SIG-M5 treated with dmso at 0.1 percent for 504 hours (cell line): Measurements from ENCODE around the gene TLR9.

Experiments used
- DNase-seq: peaks from one replicate; lab custom pipeline; 2025; ENCODE audit not compliant: unreplicated experiment; lab: John Stamatoyannopoulos, UW

Gene TLR9

DNA sequence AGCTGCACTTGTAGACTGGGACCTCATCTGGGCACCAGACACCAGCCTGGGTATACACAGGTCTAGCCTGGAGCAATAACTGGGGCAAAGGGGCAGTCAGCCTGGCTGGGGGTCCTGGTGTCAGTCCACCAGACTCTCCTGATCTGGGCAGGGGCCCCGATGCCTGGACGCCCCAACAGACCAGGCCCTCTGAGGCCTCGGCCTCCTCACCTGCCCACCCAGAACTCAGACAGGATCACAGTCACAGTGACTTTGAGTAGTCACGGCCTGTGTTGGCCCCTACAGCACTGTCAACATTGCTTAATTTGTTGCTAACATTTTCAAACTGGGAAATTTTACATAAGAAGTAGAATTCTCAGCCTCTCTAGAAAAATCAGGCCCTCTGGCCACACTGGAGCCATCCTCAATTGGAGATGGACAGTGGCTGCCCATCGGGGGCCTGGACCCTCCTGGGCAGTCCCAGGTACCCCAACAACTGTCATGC, 7.7 kb upstream of the TLR9 start:
- DNase-seq: no peak

DNA sequence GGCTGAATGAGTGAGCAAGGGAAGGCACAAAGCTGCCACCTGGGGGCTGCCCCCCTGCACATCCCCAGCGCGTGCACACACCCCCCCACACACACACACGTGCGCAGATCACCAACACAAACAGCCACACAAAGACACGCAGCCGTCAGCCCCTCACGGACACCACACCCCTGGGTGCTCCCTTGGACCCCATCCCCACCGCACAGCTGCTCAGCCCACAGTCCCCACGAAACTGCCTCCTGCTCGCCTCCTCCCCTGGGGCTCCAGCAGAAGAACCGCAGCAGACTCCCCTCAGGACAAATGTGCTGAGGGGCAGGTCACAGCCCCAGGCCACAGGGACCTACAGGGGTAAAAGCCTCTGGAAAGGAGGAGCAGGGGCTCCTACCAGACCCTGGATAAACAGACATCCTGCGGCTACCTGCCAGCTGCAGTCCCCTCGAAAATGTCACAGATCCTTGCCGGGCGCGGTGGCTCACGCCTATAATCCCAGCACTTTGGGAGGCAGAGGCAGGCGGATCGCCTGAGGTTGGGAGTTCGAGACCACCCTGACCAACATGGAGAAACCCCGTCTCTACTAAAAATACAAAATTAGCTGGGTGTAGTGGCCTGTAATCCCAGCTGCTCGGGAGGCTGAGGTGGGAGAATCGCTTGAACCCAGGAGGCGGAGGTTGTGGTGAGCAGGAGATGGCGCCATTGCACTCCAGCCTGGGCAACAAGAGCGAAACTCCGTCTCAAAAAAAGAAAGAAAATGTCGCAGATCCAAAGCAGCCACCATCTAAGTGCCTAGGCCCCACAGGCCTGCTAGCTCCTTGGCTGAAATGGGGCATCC, 7.0 kb upstream of the TLR9 start:
- no peak for DNase-seq

DNA sequence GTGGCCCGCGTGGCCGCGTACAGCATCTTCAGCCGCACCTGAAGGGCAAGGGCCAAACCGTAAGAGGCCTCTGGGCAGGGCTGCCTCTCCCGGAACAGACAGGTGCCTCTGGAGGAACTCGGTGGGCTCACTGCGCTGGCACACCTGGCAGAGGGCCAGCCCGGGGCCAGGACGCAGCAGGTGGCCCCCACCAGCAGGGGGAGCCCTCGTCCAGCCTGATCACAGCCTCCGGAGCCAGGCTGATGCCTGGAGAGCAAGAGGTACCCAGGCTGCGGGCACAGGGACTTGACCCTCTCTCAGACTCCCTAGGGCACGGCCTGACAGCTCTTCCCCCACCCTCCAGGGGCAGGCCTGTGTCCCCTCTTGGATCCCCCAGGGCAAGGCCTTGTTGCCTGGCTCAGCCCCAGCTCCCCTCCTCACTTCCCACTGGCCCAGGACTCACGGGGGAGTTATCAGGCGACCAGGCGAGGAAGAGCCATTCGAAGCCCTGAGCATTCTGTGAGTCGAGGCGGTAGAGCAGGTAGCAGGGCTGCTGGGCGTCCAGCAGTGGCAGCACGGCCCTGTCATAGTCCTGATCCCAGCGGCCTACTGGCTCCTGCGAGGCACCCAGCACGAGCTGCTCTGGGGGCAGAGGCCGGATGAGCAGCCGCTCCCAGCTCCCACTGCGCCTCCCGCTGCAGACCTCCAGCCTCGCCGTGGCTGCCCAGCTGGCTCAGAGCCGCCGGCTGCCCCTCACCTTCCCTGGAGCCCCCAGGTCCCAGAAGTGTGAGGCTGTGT, 6.2 kb upstream of the TLR9 start:
- DNase-seq: no peak

DNA sequence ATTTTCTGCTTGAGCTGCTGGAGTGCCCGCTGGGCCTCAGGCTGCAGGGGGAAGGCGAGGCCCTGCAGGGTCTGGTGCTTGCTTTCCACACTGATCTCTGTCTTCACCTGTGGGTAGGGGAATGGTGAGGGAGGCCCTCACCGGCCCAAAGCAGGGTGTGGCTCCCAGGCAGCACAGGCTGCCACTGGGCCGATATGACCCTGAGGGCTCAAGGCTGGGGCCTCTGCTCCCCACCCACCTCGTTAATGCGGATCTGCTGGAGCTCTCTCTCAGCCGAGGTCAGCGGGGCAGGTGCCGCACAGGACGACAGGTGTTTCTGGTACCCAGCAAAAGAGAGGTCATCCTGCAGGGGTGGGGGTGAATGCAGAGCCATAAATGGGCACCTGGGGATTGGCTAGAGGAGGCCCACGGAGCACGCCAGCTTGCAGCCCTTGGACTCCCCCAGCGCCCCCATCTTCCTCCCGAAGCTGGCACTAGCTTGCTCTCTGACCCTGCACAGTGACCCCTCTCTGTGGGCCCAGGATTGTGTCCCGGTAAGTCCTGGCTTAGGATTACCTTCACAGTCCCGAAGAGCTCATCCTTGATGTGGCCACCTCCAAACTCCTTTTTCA, 5.5 kb upstream of the TLR9 start:
- DNase-seq: no peak

DNA sequence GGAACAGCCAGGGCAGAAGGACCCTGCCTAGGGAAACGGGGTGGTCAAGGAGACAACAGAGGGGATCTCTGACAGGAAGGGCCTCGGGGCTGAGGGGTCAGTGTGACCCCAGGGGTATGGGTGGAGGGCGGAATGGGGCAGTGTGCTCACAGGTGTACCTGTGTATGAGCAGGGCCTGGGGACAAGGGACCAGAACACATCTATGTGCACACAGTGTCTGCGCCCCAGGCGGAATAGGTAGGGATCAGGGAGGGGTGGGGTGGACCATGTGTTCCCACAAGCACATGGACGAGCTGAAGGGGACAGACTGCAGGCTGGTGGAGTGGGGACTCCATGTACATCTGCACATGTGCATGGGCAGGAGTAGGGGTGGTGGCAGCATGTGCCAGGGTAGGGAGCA, 5.0 kb upstream of the TLR9 start:
- no peak for DNase-seq

DNA sequence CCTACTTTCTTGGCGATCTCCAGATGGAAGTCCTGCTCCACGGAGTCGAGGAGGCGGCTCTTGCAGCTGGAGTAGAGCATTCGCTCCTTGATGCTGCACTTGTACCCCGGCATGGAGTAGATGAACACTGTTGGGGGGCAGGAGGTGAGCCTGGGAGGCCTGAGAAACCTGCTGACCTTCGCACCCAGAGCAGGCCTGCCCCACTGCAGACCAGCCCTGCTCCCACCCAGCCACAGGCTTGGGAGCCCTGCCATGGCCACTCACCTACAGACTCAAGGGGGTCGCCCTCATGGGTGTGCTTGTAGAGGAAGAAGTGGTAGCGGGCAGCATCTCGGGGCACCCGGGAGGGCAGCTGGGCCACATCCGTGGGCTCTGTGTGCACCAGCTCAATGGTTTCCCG, 4.2 kb upstream of the TLR9 start:
- no peak for DNase-seq

DNA sequence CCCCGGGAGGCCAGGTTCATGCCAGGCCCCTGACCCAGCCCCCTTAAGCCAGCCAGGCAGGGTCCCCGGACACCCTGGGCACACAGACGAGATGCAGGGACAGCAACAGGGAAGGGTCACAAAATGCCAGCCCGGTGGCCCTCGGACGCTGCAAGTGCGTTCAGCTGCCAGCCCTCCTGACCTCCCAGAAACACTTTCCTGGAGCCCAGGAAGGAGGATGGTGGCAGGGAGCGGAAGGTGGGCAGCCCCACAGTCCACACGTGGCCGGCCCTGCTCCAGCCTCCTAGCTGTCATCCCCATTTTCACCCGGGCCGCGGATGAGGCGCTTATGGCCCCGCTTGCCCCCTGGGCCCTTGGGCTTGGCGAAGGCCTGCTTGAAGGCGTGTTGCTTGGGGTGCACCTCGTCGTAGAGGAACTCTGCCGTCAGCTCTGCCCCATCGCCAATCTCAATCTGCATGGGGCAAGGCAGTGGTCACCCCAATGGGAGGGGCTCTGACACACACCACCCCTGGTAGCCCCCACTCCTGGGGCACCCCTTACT, 3.4 kb upstream of the TLR9 start:
- DNase-seq: no peak

DNA sequence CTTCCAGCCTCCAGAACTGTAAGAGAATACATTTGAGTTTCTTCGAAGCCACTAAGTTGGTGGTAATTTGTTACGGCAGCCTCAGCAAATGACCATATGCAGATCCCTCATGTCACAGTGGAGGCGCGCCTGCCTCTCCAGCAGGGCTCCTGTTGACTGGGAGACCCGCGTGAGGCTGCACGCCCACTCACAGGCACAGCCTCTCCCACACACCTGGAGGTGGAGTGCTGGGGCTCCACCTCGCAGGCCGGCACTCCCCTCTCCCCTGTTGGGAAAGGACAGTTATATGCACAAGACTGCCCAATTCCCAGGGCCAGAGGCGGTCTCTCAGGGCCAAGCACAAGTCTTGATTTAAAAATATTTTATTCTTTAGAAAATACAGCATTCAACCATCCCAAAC, 2.8 kb upstream of the TLR9 start:
- no peak for DNase-seq

DNA sequence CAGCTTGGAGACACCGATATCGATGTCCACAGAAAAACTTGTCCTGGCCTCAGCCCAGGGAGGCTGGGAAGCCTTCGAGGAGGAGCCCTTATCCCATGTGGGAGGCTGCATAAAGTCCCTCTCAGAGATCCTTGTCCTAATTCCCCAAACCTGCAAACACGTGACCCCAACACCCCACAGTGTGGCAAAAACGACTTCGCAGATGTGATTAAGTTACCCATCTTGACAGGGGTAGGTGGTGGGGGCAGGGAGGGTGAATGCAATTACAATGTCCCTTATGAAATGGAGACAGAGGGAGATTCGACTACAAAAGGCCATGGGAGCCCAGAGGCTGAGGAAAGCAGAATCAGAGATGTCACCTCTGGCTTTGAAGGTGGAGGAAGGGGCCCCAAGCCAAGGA, 2.3 kb upstream of the TLR9 start:
- no peak for DNase-seq

DNA sequence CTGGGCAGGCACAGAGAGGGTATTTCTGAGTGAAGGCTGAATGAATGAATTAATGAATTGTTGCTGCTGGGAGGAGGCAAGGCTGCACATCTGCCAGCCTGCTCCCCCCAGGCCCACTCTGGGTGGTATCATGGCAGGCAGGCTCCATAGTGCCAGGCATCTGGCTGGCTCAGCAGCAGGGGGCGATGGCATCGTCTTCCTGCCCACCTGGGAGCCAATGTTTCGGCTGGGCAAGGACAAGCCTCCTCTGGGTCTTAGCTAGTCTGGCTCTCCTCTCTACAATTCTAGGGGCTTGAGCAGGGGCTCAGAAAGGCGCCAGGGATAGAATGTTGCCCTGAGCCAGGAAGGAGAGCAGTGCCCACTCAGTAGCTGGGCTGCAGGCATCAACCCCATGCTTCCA, 1.7 kb upstream of the TLR9 start:
- no peak for DNase-seq

DNA sequence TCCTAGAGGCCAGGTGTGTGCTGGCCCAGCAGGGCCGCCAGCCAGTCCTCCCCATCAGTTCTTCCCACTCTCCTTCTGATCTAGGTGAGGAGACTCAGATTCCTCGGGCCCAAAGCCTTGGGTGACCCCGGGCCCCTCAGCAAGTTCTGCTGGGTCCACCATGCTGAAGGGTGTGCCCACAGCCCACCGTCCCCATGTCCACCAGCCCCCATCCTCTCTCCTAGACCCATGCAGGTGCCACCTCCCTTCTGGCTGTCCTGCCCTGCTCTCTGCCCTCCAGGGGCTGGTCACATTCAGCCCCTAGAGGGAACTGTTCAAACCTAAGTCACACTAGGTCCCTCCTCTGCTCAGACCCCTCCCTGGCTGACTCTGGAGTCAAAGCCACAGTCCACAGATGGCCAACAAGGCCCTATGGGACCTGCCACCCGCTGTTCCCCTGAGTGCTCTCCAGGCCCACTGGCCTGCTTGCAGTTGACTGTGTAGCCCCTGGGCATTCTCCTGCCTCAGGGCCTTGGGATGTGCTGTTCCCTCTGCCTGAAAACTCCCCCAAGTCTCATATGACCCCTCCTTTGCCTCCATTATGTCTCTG, 878 bp upstream of the TLR9 start:
- DNase-seq: no peak

DNA sequence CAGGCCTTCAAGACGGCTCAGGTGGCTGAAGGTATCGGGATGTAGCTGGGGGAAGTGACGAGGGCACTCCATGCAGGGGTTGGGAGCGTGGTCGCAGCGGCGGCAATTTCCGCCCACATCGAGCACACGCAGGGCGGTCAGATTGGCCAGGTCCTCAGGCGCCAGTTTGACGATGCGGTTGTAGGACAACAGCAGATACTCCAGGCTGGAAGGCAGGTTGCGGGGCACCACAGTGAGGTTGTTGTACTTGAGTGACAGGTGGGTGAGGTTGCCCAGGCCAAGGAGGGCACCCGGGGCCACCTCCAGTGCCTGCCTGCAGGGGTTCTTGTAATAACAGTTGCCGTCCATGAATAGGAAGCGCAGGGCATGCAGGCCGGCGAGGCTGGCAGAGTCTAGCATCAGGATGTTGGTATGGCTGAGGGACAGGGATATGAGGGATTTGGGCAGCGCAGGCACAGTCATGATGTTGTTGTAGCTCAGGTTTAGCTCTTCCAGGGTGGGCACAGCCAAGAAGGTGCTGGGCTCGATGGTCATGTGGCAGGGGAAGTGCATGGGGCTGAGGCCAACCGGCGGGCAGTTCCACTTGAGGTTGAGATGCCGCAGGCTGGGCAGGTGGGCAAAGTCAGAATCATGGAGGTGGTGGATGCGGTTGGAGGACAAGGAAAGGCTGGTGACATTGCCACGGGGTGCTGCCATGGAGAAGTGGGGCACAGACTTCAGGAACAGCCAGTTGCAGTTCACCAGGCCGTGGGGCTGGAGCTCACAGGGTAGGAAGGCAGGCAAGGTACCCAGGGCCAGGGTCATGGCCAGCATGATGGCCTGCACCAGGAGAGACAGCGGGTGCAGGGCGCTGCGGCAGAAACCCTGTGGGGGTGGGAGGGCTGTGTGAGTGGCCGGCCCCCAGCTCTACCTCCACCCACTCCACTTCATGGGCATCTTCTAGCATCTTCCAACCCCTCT, 1.7 kb downstream of the TLR9 start:
- DNase-seq: no peak

DNA sequence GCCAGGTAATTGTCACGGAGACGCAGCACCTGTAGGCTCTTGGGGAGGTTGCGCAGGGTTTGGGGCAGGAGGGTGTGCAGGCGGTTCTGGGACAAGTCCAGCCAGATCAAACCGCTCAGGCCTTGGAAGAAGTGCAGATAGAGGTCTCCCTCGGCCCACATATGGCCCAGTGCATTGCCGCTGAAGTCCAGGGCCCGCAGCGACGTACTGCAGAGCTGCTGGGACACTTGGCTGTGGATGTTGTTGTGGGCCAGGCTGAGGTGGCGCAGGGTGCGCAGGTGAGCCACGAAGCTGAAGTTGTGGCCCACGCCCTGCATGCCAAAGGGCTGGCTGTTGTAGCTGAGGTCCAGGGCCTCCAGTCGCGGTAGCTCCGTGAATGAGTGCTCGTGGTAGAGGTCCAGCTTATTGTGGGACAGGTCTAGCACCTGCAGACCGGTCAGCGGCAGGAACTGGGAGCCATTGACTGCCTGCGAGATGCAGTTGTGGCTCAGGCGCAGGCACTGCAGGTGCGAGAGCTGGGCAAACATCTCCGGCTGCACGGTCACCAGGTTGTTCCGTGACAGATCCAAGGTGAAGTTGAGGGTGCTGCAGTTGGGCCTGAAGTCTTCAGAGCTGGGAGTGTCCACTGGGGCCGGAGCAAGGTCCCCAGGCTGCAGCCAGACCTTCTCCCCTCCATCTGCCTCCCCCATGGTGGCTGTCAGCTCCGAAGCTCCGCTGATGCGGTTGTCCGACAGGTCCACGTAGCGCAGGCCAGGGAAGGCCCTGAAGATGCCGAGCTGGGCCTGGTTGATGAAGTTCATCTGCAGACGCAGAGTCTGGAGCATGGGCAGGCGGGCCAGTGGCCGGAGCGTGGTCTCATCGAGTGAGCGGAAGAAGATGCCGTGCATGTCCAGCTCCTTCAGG, 2.9 kb downstream of the TLR9 start:
- DNase-seq: no peak

DNA sequence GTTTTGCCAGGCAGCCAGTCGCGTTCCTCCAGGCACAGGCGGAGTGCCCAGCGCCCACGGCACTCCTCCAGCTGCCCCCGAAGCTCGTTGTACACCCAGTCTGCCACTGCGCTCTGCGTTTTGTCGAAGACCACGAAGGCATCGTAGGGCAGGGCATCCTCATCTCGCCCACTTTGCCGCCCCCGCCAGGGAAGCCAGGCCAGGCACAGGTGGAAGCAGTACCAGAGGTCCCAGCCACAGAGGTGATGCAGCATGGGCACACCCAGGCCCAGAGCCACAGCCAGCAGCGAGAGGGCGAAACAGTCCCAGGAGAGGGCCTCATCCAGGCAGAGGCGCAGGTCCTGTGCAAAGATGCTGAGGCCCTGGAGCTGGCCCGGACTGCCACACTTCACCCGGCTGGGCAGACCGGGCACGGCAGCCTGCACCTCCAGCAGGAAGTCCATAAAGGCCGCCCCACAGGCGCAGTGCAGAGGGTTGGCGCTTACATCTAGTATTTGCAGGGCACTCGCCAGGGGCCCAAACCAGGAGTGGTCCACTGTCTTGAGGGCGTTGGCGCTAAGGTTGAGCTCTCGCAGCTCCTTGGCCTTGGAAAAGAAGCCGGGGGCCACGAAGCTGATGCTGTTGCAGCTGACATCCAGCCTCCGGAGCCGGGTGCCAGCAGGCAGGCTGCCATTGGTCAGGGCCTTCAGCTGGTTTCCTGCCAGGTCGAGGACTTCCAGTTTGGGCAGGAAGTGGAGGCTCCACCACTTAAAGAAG, 3.7 kb downstream of the TLR9 start:
- DNase-seq: no peak

DNA sequence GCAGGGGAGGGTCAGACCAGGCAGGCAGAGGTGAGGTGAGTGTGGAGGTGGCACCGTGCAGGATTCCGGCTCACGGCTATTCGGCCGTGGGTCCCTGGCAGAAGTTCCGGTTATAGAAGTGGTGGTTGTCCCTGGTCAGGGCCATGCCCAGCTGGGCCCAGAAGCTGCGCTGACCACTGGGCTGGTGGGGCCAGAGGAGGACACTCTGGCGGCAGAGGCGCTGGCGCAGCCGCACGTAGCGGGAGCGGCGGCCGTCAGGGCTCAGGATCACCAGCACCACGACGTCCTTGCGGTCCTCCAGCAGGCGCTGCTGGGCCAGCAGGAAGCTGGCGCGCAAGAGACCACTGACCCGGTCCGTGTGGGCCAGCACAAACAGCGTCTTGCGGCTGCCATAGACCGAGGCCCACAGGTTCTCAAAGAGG, 4.3 kb downstream of the TLR9 start:
- no peak for DNase-seq

DNA sequence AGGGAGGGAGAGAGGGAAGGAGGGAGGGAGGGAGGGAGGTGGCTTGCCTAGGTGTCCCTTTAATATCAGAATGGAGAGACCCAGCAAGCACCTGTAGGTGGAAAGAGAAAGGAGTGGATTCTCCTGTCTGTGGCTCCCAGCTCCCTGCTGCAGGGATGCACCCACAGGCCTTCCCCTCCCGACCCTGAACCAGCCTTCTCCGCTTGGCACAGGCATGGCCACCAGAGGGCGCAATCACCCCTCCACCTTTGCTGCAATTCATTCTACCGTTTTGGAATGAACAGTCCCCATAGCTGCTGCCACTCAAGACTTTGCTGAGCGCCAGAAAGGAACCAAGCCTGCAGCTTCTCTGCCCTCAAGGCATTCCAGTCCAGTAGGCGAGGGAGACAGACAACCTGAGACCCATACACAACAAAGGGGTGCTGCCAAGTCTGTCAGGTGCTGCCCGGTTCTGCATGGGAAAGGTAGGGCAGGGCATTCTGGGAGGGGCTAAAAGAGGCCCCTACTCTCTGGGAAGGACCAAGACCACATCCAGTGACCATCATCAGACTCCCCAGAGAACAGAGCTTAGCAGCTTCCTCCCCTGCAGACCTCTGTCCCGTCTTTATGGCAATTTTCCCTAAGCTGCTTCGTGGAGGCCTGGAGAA, 4.9 kb downstream of the TLR9 start:
- DNase-seq: peak; percentile 78

DNA sequence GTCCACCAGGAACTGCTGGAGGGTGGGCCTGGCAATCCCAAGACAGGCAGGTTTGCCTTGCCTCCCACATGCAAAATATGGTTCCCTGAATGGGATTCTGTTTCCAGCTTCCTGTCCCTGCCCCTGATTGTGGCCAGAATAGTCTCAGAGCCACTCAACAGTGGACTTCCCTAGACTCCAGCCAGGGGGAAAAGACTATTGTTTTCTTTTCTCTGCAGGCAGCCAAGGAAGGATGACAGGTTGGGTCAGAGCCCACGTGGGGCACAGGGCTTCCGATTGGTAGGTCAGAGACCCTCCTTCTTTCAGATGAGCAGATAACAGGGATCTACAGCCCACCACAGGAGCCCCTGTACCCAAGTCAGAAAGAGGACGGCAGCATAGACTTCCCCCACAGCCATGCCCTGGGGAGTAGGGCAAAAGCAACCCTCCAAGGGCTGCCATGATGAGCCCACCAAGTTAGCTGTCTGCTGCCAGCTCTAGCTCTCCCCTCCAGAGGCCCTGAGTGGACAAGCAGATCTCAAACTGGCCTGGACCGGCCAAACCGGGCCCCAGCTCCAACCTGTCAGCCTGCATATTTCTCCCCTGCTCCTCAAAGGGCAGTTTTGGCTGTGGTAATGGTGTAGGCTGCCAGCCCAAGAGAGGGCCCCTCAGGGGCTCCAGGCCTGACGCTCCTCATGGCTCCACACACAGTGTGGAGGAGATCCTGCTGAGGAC, 6.4 kb downstream of the TLR9 start:
- no peak for DNase-seq
